Measurements from ENCODE around the gene NUDT1.

GRCh38 chr7:2217206-2217605, 24.8 kb upstream of the NUDT1 start:
- no peak for TF ChIP-seq POLR2AphosphoS5 (IDR thresholded peaks at IDR 0.05; ENCODE audit: insufficient read depth, low read depth, low read length)
- TF ChIP-seq CTCF (IDR thresholded peaks at IDR 0.05; ENCODE audit: extremely low read depth in 1 of 2, insufficient read depth in 1 of 2, low read depth in 1 of 2, low read length in 2 of 2): no peak

Measured in endothelial cell of umbilical vein (primary cell).